Measurements from ENCODE around the gene FGF12. TPM values are rescaled to one million over a fixed set of nuclear protein-coding genes. Genes with fewer than 3 reads are reported as not detected.
A peak's percentile ranks its signal among the peaks of the same experiment; 100 is the strongest.

Gene FGF12
- total RNA-seq, 1 experiment from 2014 or later, result 0.07 TPM

- H3K9me2 ChIP-seq (ENCODE audit: insufficient read depth), result no peaks in the 10 kb centered on the region
- RAD21 ChIA-PET (ENCODE audit: low non-redundant PET in 1 of 2, low total read pairs in 2 of 2, uncharacterized antibody in 2 of 2, unreplicated experiment in 2 of 2), result no interaction called here
- DNase-seq (ENCODE audit: low read depth, low spot score) (no peak), ATAC-seq (0 out of 2 replicates have a peak, but pooled peaks have one; percentile 25)
- no peak for TF ChIP-seq EGR1 (IDR thresholded peaks at IDR 0.05; ENCODE audit: low read depth)
- no peak for TF ChIP-seq ATF3 (IDR thresholded peaks at IDR 0.05)
- no peak for TF ChIP-seq EZH2phosphoT487 (IDR thresholded peaks at IDR 0.05; ENCODE audit: borderline replicate concordance)
- no peak for TF ChIP-seq REST (IDR thresholded peaks at IDR 0.05; ENCODE audit: low read depth)
- TF ChIP-seq POLR2AphosphoS5 (IDR thresholded peaks at IDR 0.05; ENCODE audit: low read depth, low read length), result no peak
- no peak for TF ChIP-seq ELF1 (IDR thresholded peaks at IDR 0.05; ENCODE audit: borderline replicate concordance, low read depth)
- no peak for TF ChIP-seq EZH2 (IDR thresholded peaks at IDR 0.05)
- TF ChIP-seq ZFX (IDR thresholded peaks at IDR 0.05), result no peak
- TF ChIP-seq SIN3A (IDR thresholded peaks at IDR 0.05; ENCODE audit: low read depth), result no peak
- no peak for TF ChIP-seq JUND (IDR thresholded peaks at IDR 0.05)
- TF ChIP-seq, protein P1, sequence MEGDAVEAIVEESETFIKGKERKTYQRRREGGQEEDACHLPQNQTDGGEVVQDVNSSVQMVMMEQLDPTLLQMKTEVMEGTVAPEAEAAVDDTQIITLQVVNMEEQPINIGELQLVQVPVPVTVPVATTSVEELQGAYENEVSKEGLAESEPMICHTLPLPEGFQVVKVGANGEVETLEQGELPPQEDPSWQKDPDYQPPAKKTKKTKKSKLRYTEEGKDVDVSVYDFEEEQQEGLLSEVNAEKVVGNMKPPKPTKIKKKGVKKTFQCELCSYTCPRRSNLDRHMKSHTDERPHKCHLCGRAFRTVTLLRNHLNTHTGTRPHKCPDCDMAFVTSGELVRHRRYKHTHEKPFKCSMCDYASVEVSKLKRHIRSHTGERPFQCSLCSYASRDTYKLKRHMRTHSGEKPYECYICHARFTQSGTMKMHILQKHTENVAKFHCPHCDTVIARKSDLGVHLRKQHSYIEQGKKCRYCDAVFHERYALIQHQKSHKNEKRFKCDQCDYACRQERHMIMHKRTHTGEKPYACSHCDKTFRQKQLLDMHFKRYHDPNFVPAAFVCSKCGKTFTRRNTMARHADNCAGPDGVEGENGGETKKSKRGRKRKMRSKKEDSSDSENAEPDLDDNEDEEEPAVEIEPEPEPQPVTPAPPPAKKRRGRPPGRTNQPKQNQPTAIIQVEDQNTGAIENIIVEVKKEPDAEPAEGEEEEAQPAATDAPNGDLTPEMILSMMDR (IDR thresholded peaks at IDR 0.05 in 2 of 3, conservative IDR thresholded peaks at IDR 0.05 in 1 of 3; ENCODE audit: borderline replicate concordance in 1 of 3, insufficient read depth in 1 of 3, low read depth in 2 of 3, low read length in 2 of 3), result no peak
- TF ChIP-seq, protein P2, sequence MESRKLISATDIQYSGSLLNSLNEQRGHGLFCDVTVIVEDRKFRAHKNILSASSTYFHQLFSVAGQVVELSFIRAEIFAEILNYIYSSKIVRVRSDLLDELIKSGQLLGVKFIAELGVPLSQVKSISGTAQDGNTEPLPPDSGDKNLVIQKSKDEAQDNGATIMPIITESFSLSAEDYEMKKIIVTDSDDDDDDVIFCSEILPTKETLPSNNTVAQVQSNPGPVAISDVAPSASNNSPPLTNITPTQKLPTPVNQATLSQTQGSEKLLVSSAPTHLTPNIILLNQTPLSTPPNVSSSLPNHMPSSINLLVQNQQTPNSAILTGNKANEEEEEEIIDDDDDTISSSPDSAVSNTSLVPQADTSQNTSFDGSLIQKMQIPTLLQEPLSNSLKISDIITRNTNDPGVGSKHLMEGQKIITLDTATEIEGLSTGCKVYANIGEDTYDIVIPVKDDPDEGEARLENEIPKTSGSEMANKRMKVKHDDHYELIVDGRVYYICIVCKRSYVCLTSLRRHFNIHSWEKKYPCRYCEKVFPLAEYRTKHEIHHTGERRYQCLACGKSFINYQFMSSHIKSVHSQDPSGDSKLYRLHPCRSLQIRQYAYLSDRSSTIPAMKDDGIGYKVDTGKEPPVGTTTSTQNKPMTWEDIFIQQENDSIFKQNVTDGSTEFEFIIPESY (IDR thresholded peaks at IDR 0.05; ENCODE audit: extremely low read depth, insufficient replicate concordance, low read length), result no peak
- TF ChIP-seq SP1 (IDR thresholded peaks at IDR 0.05; ENCODE audit: low read depth), result no peak
- TF ChIP-seq, protein P3, sequence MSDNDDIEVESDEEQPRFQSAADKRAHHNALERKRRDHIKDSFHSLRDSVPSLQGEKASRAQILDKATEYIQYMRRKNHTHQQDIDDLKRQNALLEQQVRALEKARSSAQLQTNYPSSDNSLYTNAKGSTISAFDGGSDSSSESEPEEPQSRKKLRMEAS (IDR thresholded peaks at IDR 0.05), result no peak
- no peak for TF ChIP-seq YY1 (IDR thresholded peaks at IDR 0.05; ENCODE audit: extremely low read depth, insufficient replicate concordance, low read depth, low read length)
- no peak for TF ChIP-seq FOSL1 (IDR thresholded peaks at IDR 0.05; ENCODE audit: low read depth)
- no peak for TF ChIP-seq SRF (IDR thresholded peaks at IDR 0.05; ENCODE audit: low read depth)
- CTCF ChIA-PET, result no interaction called here
- POLR2A ChIA-PET, result no interaction called here
- H3K9ac ChIP-seq (ENCODE audit: low read length), result no peak overlapping the region
- no peaks in the 10 kb centered on the region for H4K20me1 ChIP-seq (ENCODE audit: insufficient read depth)
- H3K27me3 ChIP-seq (ENCODE audit: insufficient read depth, low read length), result 0 out of 2 replicates have a peak, but pooled peaks cover 7% of the 10 kb centered on the region
- H3K4me1 ChIP-seq (ENCODE audit: control insufficient read depth in 1 of 2, insufficient read depth in 2 of 2, low read length in 2 of 2), result no peaks in the 10 kb centered on the region
- intact Hi-C loops (cut with micrococcal nuclease), result no loop called here
- no peaks in the 10 kb centered on the region for H3K9me3 ChIP-seq (ENCODE audit: control insufficient read depth in 1 of 2, insufficient read depth in 1 of 2, low read depth in 1 of 2, low read length in 2 of 2)
- H2AFZ ChIP-seq (ENCODE audit: low read depth, low read length, poor library complexity, severe bottlenecking), result no peak overlapping the region
- no peak overlapping the region for H3K27ac ChIP-seq (ENCODE audit: low read depth, low read length)
- BruUV-seq (replicated peaks), result no TSS peak
- H3K79me2 ChIP-seq (ENCODE audit: insufficient read depth, low read length), result no peaks in the 10 kb centered on the region
- H3K36me3 ChIP-seq (ENCODE audit: control insufficient read depth in 1 of 2, insufficient read depth in 2 of 2, low read length in 2 of 2), result no peaks in the 10 kb centered on the region
- peak overlapping the region; percentile 3 to 29; a peak in 2 of 4 replicates for H3K4me3 ChIP-seq (replicated peaks in 1 of 2; ENCODE audit: low read depth in 1 of 2, low read length in 2 of 2)
- H3K4me2 ChIP-seq (ENCODE audit: low read length), result peak overlapping the region; percentile 38
These were observed 572.1 kb downstream of the FGF12 start for GRCh38 chr3:192155194-192155593.
